Measurements from ENCODE around the gene TREX2. TPM values are rescaled to one million over a fixed set of nuclear protein-coding genes. Genes with fewer than 3 reads are reported as not detected.

The TREX2 gene
- total and polyA plus RNA-seq, 2 donors = 0.38 to 1.2 TPM

DNA sequence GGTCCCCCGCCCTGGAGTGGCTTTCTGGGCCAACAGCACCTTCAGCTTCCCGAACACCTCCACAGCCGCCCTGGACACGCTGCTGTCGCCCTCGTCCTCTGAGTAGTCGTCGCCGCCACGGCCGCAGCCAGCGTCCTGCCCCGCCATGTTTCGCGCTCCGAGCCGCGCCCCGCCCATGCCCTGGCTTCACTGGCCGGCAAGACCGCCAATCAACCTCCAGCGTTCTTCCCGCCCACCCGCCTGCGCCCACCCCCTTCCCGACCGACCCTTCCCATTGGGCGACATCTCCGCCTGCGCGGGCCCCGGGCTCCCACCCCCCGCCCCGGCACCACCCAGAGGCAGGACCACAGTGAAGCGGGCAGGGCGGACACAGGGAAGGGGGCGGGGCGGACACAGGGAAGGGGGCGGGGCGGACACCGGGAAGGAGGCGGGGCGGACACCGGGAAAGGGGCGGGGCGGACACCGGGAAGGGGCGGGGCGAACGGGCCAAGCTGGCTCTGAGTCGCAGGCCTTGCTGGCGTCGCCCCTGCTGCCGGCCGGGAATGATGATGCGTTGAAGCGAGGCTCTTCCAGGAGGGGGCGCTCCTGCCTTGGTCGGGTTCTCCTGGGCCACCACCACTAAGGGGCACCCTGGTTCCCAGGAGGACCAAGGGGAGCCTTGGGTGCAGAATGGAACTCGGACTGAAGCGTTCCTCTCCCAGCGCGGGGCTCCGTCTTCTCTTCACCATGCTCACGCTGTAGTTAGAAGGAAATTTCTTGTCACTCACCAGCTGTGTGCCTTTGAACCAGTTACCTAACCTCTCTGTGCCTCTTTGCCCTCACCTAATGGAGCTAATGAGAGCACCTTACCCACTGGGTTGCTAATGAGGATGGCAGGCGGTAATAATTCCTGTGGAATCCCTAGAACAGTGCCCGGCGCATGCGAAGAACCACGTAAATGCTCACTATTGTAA is 24.8 kb upstream of the TREX2 start, which contains the start of gene HAUS7:
Gene HAUS7, minus strand, starts transcription at position 166 of the 953 bp plus-strand sequence. Its CDS starts 19 bp downstream, at position 147.
- Histone ChIP-seq H3K9me3 (ENCODE audit: control insufficient read depth in 2 of 2, insufficient read depth in 1 of 2, low read length in 1 of 2) (no peaks in the 10 kb centered on the region), H3K27ac (ENCODE audit: low read depth in 1 of 2, low read length in 1 of 2) (peak within 1 kb of the TSS; percentile 65 to 68), H3K36me3 (ENCODE audit: control insufficient read depth in 2 of 2, insufficient read depth in 2 of 2, low read length in 1 of 2) (peaks cover 0 to 4% of the 10 kb centered on the region in 2 donors), H3K27me3 (ENCODE audit: control insufficient read depth in 2 of 2, insufficient read depth in 1 of 2, low read length in 1 of 2) (peaks cover 0 to 8% of the 10 kb centered on the region in 2 donors), H3K4me3 (ENCODE audit: low read length in 2 of 2) (peak within 1 kb of the TSS; percentile 55 to 63), H3K4me1 (ENCODE audit: control insufficient read depth in 2 of 2, insufficient read depth in 2 of 2, low read length in 2 of 2) (peaks cover 9 to 34% of the 10 kb centered on the region in 2 donors)
- peak; percentile 55 to 89 (median 74) for DNase-seq (ENCODE audit: low read depth in 6 of 9, low spot score in 9 of 9)
- WGBS = 10% methylated on average over 66 of the region's 70 CpGs

DNA sequence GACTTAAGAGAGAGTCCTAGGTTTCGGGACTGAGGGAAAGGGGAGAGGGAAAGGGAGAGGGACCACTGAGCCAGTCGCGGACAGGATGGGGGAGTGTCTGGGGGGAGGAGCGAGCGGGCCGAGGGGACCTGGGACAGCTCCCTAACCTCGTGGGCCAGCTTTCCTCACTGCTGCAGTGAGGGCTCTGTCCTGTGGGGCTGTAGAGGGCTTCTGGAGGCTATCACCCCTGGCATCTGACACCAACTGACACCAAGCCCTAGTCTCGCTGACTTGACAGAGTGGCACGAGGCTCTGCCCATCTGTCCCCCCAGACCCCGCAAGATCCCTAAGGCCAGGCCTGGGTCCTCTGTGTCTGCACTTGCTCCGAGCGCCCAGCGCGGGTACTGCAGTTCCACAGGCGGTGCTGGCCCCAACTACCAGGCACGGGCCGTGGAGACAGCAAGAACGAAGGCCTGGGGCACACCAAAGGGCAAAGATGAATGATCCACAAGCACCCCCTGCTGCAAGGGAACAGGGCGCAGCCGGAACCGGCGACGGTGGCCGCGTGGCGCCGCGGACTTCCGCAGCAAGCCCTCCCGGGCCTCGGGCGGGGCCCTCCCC is 24.1 kb upstream of the TREX2 start:
- Histone ChIP-seq H3K27ac (ENCODE audit: low read depth in 1 of 2, low read length in 1 of 2) (peak overlapping the region; percentile 18 to 32), H3K4me3 (ENCODE audit: low read length in 2 of 2) (peak overlapping the region; percentile 55 to 63), H3K27me3 (ENCODE audit: control insufficient read depth in 2 of 2, insufficient read depth in 1 of 2, low read length in 1 of 2) (peaks cover 0 to 2% of the 10 kb centered on the region in 2 donors), H3K4me1 (ENCODE audit: control insufficient read depth in 2 of 2, insufficient read depth in 2 of 2, low read length in 2 of 2) (peaks cover 7 to 27% of the 10 kb centered on the region in 2 donors), H3K9me3 (ENCODE audit: control insufficient read depth in 2 of 2, insufficient read depth in 1 of 2, low read length in 1 of 2) (no peaks in the 10 kb centered on the region), H3K36me3 (ENCODE audit: control insufficient read depth in 2 of 2, insufficient read depth in 2 of 2, low read length in 1 of 2) (peaks cover 0 to 5% of the 10 kb centered on the region in 2 donors)
- peak in 2 of 9 donors; percentile 15 to 16 for DNase-seq (ENCODE audit: low read depth in 6 of 9, low spot score in 9 of 9)
- WGBS = 1% methylated on average over 32 of the region's 32 CpGs

DNA sequence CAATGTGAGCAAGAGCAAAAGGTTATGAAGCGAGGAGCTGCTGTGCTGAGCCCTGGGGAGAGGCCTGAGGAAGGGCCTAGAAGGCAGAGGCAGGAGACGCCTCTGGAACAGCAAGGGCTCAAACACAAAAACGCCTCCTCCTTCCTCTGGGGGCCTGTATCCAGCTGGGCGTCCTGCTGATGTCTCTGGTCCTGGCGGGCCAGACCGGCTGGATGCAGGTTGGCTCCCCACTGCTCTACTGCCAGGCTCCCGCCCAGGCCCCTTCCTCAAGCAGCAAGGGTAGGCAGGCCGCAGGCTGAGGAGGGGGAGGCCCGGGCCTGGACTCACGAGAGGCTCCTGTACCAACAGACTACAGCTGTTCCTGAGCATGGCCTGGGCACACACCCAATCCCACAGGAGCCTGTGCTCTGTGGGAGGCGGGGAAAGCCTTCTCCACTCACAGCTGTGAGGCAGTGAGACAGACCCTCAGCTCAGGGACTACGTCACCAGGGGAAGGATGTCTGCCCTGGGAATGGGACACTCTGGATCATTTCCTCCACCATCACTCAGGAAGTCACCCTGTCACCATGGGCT is 22.2 kb upstream of the TREX2 start:
- Histone ChIP-seq H3K27me3 (ENCODE audit: control insufficient read depth in 2 of 2, insufficient read depth in 1 of 2, low read length in 1 of 2) (no peaks in the 10 kb centered on the region), H3K9me3 (ENCODE audit: control insufficient read depth in 2 of 2, insufficient read depth in 1 of 2, low read length in 1 of 2) (no peaks in the 10 kb centered on the region), H3K4me1 (ENCODE audit: control insufficient read depth in 2 of 2, insufficient read depth in 2 of 2, low read length in 2 of 2) (peaks cover 5 to 18% of the 10 kb centered on the region in 2 donors), H3K4me3 (ENCODE audit: low read length in 2 of 2) (no peak overlapping the region), H3K27ac (ENCODE audit: low read depth in 1 of 2, low read length in 1 of 2) (no peak overlapping the region), H3K36me3 (ENCODE audit: control insufficient read depth in 2 of 2, insufficient read depth in 2 of 2, low read length in 1 of 2) (peaks cover 7 to 12% of the 10 kb centered on the region in 2 donors)
- DNase-seq (ENCODE audit: low read depth in 6 of 9, low spot score in 9 of 9) = no peak
- over 99% methylated on average over 12 of the region's 12 CpGs for WGBS

DNA sequence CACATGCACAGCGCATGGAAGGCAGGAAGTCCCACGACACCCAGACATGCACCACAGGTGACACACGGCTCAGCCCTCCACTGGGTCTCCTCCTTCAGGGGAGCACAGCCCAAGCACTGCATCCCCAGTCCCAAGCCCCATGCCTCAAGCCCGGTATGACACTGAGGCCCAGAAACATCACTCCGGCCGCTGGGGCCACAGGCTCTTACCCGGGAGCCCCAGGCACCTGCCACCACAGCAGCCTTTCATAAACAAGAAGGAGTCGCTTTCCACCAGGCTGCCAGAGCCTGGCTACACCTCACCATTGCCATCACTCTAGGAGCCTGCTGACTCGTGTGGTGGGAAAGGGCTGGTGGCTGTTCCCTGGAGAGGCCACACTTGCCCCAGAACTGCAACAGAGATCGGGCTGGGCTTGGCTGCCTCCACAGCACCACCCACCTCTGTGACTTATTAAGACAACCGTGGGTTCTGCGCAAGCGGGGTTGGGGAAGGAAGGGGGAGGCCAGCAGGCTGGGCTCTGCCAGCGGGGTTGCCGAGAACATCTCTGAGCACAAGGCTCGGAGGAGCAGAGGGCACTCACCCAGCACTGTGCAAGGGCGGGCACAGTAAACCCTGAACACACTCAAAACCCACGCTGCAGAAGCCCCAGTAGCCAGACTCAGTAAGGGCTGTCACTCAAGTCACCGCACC is 20.0 kb upstream of the TREX2 start:
- Histone ChIP-seq H3K4me3 (ENCODE audit: low read length in 2 of 2) (no peak overlapping the region), H3K36me3 (ENCODE audit: control insufficient read depth in 2 of 2, insufficient read depth in 2 of 2, low read length in 1 of 2) (peaks cover 12 to 18% of the 10 kb centered on the region in 2 donors), H3K4me1 (ENCODE audit: control insufficient read depth in 2 of 2, insufficient read depth in 2 of 2, low read length in 2 of 2) (peaks cover 5 to 11% of the 10 kb centered on the region in 2 donors), H3K27ac (ENCODE audit: low read depth in 1 of 2, low read length in 1 of 2) (no peak overlapping the region), H3K9me3 (ENCODE audit: control insufficient read depth in 2 of 2, insufficient read depth in 1 of 2, low read length in 1 of 2) (no peaks in the 10 kb centered on the region), H3K27me3 (ENCODE audit: control insufficient read depth in 2 of 2, insufficient read depth in 1 of 2, low read length in 1 of 2) (no peaks in the 10 kb centered on the region)
- 94% methylated on average over 19 of the region's 19 CpGs for WGBS
- no peak for DNase-seq (ENCODE audit: low read depth in 6 of 9, low spot score in 9 of 9)

DNA sequence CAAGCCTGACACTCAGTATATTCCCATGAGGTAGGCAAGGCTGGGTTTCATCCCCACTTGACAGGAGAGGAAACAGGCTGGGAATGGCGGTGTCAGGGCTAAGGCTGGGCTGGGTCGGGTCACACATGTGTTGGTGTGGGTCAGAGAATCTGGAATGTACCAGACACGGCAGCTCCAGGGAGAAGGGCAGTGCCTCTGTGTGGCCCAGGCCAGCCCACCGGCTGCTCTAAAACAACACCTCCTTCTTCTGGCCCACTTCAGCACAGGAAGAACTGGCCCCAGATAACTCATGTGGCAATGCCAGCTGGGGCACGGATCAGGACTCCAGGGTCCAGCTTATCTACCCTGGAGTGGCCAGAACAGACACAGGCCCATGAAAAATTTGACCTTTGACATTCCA is 18.3 kb upstream of the TREX2 start:
- 98% methylated on average over 5 of the region's 5 CpGs for WGBS
- Histone ChIP-seq H3K27ac (ENCODE audit: low read depth in 1 of 2, low read length in 1 of 2) (no peak overlapping the region), H3K4me1 (ENCODE audit: control insufficient read depth in 2 of 2, insufficient read depth in 2 of 2, low read length in 2 of 2) (peaks cover 0 to 4% of the 10 kb centered on the region in 2 donors), H3K27me3 (ENCODE audit: control insufficient read depth in 2 of 2, insufficient read depth in 1 of 2, low read length in 1 of 2) (no peaks in the 10 kb centered on the region), H3K4me3 (ENCODE audit: low read length in 2 of 2) (no peak overlapping the region), H3K9me3 (ENCODE audit: control insufficient read depth in 2 of 2, insufficient read depth in 1 of 2, low read length in 1 of 2) (no peaks in the 10 kb centered on the region), H3K36me3 (ENCODE audit: control insufficient read depth in 2 of 2, insufficient read depth in 2 of 2, low read length in 1 of 2) (peaks cover 12 to 18% of the 10 kb centered on the region in 2 donors)
- DNase-seq (ENCODE audit: low read depth in 6 of 9, low spot score in 9 of 9) = no peak

DNA sequence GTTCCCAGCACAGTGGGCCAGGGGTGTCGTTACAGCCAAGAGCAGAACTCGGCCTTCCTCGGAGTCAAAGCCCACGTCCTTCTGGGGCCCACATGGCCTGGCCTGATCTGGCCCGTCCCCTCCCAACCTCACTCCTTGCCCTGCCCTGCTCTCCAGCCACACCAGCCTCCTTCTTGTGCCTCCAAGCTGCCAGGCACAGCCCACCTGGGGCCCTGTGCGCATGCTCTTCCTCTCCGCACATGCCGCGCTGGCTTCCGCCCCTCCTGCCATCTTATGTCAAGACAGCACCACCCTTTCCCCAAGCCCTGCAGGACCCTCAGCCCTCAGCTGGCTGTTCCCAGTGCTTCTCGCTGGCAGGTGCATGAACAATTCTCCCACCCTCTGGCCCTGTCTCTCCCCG is 17.7 kb upstream of the TREX2 start:
- Histone ChIP-seq H3K4me1 (ENCODE audit: control insufficient read depth in 2 of 2, insufficient read depth in 2 of 2, low read length in 2 of 2) (no peaks in the 10 kb centered on the region), H3K27ac (ENCODE audit: low read depth in 1 of 2, low read length in 1 of 2) (no peak overlapping the region), H3K4me3 (ENCODE audit: low read length in 2 of 2) (no peak overlapping the region), H3K36me3 (ENCODE audit: control insufficient read depth in 2 of 2, insufficient read depth in 2 of 2, low read length in 1 of 2) (peaks cover 10 to 18% of the 10 kb centered on the region in 2 donors), H3K27me3 (ENCODE audit: control insufficient read depth in 2 of 2, insufficient read depth in 1 of 2, low read length in 1 of 2) (no peaks in the 10 kb centered on the region), H3K9me3 (ENCODE audit: control insufficient read depth in 2 of 2, insufficient read depth in 1 of 2, low read length in 1 of 2) (no peaks in the 10 kb centered on the region)
- no peak for DNase-seq (ENCODE audit: low read depth in 6 of 9, low spot score in 9 of 9)
- WGBS = 99% methylated on average over 12 of the region's 12 CpGs

DNA sequence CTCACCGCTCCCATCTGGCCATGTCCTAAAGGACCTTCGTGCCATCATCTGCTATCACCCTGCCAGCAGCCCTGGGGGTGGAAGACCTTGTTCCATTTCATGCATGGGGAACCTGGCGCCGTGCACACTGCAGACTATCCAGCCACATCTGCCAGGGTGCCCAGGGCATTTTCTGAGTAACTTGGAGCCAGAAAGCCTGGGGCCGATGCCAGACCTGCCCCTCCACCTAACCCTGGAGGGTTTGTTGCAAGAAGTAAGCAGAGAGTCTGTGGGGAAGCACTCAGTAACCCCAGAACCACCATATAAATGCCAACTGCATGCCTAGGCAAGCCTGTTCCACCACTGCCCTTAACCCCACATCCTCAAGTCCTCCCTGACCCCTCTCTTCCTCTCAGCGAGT is 17.2 kb upstream of the TREX2 start:
- WGBS = 97% methylated on average over 6 of the region's 6 CpGs
- DNase-seq (ENCODE audit: low read depth in 6 of 9, low spot score in 9 of 9) = no peak
- H3K36me3 ChIP-seq (ENCODE audit: control insufficient read depth in 2 of 2, insufficient read depth in 2 of 2, low read length in 1 of 2) = peaks cover 11 to 18% of the 10 kb centered on the region in 2 donors
- no peaks in the 10 kb centered on the region for H3K4me1 ChIP-seq (ENCODE audit: control insufficient read depth in 2 of 2, insufficient read depth in 2 of 2, low read length in 2 of 2)
- no peak overlapping the region for H3K4me3 ChIP-seq (ENCODE audit: low read length in 2 of 2)
- no peaks in the 10 kb centered on the region for H3K9me3 ChIP-seq (ENCODE audit: control insufficient read depth in 2 of 2, insufficient read depth in 1 of 2, low read length in 1 of 2)
- no peaks in the 10 kb centered on the region for H3K27me3 ChIP-seq (ENCODE audit: control insufficient read depth in 2 of 2, insufficient read depth in 1 of 2, low read length in 1 of 2)
- no peak overlapping the region for H3K27ac ChIP-seq (ENCODE audit: low read depth in 1 of 2, low read length in 1 of 2)

DNA sequence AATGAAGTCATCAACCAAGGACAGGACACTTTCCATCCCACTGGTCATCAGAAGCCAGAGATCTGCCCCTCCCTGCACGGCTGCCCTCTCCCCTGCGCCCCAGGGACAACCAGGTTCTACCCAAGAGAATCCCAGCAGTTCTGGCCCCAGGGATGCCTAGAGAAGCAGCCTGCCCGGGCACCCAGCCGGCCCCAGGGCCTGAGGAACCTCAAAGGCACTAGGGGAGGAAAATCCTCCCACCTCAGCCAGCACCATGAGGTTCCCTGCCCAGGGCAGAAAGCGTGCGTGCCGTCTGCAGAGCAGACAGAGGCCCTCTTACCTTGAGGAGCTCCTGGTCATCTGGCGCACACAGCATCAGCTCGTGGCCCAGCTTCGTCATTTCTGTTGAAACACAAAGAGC is 16.4 kb upstream of the TREX2 start:
- Histone ChIP-seq H3K9me3 (ENCODE audit: control insufficient read depth in 2 of 2, insufficient read depth in 1 of 2, low read length in 1 of 2) (no peaks in the 10 kb centered on the region), H3K4me3 (ENCODE audit: low read length in 2 of 2) (no peak overlapping the region), H3K4me1 (ENCODE audit: control insufficient read depth in 2 of 2, insufficient read depth in 2 of 2, low read length in 2 of 2) (no peaks in the 10 kb centered on the region), H3K27ac (ENCODE audit: low read depth in 1 of 2, low read length in 1 of 2) (no peak overlapping the region), H3K36me3 (ENCODE audit: control insufficient read depth in 2 of 2, insufficient read depth in 2 of 2, low read length in 1 of 2) (peaks cover 11 to 18% of the 10 kb centered on the region in 2 donors), H3K27me3 (ENCODE audit: control insufficient read depth in 2 of 2, insufficient read depth in 1 of 2, low read length in 1 of 2) (no peaks in the 10 kb centered on the region)
- WGBS = 98% methylated on average over 10 of the region's 10 CpGs
- no peak for DNase-seq (ENCODE audit: low read depth in 6 of 9, low spot score in 9 of 9)

Data from thymus (tissue), 11 donors.